NCI-H1417 (cell line): ENCODE measurements around the gene ELFN2.
A peak's percentile ranks its signal among the peaks of the same experiment; 100 is the strongest.

ENCODE experiments used
- DNase-seq, 3 experiments: peaks; one replicate each; lab custom pipeline; 2025; lab: John Stamatoyannopoulos, UW

The ELFN2 gene

DNA sequence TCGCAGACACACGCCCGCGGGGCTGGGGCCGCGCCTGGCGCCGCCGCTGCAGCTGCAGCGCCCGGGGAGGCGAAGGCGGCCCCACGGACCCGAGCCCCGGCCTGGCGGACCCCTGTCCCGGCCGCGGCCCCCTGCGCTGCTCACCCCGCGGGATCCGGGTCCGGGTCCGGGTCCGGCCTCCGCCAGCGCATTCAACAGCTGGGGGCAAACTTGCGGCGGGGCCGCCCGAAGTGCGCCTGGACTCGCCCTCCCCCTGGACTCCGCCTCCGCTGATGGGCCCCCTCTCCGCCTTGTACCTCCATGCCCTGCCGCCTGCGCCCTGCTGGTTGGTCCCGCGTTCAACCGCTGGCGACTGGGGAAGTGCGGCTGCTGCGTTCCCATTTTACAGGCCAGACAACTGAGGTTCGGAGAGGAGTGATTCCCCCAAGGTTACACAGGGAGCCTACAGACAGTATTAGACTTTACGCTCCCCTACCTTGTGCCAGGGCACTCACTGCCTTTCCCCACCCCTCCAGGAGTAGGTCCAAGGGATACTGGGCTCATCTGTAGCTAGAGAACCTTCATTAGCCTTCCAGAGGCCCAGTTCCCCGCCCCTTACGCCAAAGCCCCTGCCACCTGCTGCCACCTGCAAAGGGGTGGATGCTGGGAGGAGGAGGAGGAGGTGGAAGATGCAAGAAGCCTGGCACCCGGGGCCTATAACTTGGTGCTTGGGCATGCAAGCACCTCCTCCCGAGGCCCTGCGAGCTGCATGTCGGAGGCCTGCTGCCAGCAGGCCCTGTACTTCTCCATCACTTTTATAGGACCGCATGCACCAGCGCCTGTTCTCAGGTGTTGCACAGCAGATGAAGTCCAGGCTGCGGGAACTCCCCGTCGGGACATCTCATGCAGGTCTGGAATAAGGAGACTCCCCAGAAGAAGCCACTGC, 694 bp upstream of the ELFN2 start:
- DNase-seq: no peak

DNA sequence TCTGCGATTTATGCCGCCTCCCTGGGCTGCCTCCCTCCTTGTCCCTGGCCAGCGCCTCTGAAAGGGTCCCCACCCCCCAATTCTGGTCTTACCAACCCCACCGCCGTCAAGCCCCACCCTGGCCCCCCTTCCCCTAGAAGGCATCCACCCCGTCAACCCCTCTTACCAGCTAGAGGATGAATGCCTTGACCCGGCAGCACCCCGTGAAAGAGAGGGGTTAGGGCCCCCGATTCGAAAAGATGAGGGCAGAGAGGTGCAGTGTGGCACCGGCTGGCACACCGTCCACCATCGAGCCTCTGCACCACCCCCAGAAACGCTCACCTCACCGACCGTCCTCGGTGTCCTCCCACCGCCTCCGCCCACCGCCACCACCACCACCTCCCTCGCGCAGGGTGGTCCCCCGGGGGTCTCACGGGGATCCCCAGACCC, 559 bp downstream of the ELFN2 start:
- DNase-seq: no peak

DNA sequence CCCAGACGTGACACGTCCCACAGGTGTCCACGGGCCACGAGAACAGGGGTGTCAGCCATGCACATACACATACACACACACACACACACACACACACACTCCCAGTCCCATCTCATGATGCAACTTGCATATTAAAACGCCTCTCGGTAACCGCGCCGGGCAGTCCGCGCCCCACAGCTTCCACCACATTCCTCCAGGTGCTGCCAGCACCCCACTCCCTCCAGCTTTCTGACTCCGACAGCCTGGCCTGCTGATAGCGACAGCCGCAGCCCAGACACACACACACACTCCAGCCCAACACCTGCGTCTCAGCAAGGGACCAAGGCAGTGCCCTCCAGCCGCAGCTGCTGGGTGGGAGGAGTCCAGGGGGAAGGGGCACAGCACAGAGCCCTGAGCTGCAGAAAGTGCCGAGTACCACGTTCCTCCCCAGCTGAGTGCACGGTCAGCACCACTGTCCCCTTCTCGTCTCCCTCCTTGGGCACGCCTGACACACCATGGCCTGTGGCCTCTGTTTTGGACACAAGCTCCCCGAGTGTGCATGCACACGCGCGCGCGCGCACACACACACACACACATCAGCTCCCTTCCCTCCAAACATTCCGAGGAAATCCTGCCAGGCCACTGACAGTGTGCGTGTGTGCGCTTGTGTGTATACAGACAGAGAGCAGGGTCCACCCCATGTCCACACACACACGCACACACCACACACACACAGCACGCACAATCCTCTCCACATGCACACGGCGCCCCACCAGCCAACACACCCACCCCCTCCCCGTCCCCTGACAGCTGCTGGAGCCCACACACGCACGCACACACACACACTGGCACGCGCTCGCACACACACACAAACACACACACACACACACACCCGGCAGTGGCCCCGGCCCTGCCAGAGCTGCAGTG, 1.2 kb downstream of the ELFN2 start:
- peak; percentile 30 to 81 (median 45) for DNase-seq

DNA sequence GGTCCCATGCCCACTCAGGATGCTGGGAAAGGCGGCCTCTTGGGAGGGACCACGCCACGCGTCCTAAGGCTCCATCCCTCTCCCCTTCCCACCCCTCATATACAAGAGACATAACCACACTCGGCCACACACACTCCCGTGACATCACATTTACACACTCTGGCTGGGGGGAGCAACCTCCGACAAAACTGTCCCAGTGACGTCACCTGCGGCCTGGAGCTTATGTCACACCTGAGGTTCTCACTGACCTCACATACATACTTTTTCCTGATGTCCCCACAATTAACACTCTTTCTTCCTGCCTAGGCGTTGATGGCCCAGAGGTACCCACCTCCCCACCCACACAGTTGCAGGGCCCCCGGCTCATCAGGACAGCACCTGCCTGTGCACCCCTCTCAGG, 1.9 kb downstream of the ELFN2 start:
- DNase-seq: no peak

DNA sequence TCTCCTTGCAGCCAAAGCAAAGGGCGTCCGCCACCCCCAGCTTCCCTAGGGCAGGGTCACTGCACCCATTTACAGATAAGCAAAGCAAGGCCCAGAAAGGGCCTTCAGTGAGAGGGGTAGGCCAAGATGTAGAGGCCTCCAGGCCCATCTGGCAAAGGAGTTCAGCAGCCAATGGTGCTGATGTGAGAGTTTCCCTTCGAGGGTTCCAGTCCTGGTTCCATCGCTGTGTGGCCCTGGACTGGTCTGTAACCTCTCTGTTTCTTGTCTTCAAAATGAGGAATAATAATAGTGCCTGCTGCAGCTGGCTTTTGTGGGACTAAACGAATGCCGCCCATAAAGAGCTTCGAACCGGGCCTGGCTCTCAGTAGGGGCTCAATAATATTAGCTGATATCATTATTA, 4.0 kb downstream of the ELFN2 start:
- DNase-seq: no peak

DNA sequence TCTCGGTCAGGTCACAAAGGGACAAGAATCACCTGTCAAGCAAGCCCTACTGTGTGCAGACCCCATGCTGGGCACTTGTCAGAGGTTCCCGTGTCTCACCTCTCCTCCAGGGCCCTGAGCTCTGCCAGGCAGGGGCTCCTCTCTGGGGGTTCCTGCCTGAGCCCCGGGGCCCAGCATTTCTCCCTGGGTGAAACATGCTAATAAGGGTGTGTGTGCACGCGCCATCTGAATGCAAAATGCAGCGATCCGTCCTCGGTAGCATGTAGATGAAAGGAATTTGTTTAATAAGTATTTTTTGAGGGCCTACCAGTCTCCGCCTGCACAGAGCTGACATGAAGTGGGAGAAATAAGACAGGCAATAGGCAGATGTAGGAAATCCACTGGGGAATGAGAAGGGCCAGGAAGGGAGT, 5.8 kb downstream of the ELFN2 start:
- DNase-seq: no peak

DNA sequence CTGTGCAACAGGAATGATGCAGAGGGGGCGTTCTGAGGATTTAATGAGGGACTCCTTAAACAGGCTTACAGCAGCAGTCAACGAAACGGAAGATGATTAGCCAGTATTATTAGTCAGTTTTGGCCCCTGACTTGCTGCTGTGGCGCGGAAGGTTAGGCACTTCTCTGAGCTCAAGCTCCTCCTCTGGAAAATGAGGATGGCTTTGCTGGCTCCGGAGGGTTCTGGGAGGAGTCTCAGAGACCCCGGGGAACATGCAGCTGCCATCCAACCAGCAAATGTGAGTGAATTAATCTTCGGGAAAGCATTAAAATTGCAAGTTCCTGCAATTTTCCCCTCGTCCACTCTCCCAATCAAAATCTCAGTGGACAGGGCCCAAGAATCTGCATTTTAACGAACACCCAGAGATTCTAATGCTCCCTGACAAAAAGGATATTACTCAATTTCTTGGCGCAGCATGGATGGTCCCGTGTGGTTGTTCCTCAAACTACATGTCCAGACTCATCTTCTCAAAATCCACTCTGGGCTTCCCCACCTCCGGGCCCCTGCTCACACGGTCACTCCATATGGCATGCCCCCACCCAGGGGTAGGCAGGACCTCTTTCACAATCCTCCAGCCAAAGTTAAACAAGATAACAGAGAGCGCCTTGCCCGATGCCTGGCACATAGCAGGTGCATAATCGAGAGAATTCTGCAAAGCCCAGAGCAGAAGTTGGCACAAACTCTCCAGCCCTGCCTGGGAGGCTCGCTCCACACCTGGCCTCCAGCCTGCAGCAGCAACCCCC, 6.4 kb downstream of the ELFN2 start:
- no peak for DNase-seq

DNA sequence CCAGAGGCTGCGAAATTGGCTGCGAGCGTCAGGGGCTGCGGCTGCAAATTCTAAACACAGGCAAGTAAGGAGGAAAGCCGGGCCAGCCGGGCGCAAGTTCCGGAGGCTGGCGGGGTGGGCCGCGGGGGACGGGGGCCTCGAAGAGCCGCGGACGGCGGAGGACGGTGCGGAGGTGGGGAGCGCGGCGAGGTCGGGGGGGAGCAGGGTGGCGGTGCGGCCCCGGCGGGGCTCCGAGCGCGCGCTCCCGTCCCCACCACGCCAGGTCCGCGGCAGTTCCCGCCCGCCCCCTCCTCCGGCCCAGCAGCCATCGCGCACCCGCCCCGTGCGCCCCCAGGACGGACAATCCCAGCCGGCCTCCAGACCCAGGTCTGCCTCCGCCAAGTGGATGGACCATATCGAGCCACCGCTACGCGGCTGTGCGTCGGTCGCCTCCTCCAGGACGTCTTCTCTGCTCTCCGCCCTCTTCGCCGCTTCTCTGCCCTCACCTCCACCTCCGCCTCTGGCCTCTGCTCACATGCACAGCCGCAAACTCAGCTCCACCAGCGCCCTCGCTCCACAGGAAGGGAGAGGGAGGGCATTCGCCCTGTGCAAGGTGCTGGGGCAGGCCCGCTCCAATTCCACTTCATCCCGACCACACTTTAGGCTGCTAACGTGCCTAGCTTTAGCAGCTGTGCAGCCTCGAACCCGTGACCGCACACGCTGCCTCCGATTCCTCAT, 7.2 kb downstream of the ELFN2 start:
- DNase-seq: no peak

DNA sequence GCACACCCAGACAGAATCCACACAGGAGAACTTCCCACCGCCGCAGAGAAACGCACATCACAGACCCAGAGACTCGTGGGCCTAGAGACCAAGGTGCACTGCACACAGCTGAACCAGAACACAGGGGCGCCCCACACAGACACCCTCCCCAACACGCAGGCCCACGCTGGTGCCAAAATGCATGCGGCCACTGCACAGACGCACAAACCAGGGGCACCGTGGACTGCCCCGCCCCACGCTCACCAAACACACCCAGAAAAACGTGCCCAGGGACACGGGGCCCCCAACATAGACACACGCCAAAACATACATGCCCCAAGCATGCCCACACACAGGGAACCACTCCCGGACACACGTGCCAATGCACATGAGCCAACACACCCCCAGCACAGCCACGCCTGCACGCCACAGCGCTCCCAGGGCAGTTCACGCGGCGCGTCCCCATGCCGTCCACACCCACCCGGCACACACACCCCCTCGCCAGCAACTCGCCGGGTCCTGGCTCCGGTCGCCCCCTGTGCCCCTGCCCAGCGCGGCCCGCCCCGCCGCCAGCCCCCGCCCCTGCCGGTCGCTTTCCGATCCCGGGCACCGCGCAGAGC, 7.8 kb downstream of the ELFN2 start:
- peak in 1 of 3 experiments; percentile 4 for DNase-seq

DNA sequence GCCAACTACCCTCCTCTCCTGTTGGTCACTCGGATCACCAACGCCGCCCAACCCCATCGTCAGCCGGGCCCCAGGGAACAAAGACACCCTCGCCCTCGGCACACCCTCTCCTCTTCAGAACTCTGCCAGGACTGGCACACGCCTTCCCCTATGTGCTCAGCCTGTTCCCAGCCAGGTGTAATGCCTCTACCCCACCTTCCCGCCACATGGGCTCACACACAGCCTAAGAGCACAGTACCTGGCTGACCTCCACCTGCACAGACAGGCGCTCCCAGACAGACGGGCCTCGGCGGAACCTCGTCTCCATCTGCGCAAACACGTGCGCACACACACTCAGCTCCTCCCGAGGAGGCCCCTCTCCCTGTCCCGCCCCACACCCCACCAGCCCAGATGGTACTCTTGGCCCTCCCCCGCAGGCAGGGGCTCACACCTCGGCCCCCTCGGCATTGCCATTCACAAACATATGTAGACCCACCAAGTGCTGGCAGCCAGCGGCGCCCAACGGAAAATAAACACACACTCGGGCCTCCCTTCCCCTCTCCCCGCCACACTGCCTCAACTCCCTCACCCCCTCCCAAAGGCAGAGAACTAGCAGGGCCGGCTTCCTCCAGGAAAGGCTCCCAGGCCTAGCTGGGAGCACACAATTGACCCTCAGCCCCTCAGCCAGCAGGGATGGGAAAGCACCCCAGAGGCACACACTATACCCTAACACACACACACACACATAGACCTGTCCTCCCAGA, 8.5 kb downstream of the ELFN2 start:
- DNase-seq: peak in 1 of 3 experiments; percentile 7

DNA sequence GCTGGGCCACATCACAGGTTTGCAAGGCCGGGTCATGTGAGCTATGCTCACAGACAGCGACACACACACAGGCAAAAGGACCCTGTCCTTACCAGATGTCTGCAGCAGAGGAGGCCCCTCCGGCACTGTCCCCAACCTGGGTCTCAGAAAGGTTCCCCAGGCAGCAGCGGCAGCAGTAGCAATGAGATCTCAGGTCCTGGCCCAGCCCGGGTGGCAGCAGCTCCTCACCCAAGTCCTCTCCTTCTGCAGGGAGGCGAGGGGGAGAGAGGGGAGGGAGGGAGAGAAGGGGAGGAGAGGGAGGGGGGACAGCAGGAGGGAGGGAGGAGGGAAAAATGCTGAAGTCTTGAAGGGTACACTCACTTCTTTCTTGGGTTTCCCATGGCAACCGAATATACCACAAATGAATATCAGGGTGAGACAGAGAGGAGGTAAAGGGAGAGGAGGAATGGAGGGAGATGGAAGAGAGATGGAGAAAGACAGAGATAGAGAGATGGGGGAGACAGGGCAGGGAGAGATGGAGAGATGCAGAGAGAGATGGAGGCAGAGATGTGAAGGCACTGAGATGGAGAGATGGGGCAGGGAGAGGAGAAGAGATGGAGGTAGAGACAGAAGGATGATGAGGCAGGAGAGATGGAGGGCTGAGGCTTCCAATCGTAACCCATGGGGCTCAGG, 9.5 kb downstream of the ELFN2 start:
- no peak for DNase-seq

DNA sequence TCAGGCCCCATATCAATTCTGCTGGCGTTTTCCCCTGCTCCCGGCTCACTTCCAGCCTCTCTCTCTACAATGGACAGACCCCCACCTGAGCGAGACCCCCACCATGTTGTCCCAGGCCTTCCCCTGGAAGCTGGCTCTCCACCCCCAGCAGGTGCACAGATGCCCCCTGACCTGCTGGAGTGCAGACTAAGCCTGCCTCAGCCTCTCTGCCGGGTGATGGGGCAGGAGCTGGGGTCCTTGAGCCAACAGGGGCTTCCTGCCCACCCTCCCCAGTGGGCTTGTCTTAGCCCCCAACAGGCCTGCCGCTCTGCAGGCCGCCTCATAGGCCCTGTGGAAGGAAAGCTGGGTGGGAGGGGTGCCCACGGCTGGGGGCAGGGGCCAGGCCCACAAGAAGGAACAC, 10.0 kb downstream of the ELFN2 start:
- DNase-seq: no peak

DNA sequence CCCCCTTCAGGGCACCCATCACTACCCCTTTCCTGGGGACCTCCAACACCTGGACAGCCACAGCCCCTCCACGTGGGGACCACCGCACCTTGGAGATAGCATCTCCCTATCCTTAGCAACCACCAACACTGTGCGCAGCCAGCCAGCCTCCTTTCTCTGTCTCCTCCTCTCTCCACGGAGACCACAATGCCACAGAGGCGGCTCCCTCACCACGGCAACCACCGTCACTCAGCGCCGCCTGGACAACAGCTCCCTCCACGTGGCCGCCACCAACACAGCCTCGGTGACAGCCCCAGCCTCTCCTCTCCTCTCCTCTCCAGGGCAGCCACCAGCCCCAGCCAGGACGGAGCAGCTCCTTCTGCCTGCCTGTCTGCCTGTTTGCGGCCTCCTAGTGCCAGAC, 10.5 kb downstream of the ELFN2 start:
- peak; percentile 41 to 70 (median 57) for DNase-seq

DNA sequence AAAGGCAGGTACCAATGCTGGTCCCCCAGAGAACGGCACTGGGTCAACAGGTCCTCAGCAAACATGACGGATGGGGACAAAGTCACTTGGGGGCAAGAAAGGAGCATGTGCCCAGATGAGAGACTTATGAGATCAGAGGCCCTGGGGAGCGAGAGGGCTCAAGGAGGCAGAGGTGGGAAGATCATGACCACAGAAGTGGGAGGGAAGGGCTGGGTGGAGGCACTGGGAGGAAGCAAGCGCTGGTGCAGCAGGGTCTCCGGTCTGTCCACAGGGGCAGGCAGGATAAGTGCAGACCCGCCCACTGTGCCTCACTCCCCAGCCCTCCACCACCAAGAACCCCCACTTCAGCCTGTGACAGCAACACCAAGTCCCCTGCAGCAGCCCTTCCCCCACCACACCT, 10.9 kb downstream of the ELFN2 start:
- DNase-seq: no peak

DNA sequence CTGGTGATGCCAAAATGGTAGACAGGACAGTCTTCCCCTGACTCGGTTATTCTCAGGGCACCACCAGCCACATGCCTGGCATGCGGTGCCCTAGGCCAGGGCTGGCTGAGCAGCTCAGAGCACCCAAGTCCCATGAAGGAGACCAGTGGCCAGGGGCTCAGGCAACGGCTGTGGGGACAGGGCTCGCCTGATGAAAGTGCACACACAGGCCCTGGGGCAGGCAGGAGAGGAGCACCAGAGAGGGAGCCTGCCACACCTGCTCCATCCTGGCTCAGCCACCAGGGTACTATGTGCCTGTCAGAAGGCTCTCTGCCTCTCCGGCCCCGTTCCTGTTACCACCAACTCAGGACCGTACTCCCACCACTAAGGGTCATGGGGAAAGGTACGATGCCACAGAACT, 12.1 kb downstream of the ELFN2 start:
- no peak for DNase-seq

DNA sequence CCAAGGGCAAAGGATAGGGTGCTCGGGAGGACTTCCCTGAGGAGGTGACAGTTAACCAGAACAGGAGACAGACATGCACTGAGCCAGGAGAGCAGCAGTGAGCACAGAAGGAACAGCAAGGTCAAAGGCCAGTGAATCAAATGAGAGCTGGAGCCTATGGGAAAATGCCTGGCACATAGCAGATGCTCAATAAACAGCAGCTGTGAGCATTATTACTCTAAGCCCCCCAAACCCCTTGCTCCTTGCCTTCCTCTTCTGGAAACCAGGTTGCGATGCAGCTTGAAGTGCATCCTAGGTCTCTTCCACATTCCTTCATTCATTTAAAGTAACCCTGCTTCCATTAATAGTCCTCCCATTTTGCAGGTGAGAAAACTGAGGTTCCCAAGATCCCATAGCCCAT, 13.0 kb downstream of the ELFN2 start:
- DNase-seq: no peak

DNA sequence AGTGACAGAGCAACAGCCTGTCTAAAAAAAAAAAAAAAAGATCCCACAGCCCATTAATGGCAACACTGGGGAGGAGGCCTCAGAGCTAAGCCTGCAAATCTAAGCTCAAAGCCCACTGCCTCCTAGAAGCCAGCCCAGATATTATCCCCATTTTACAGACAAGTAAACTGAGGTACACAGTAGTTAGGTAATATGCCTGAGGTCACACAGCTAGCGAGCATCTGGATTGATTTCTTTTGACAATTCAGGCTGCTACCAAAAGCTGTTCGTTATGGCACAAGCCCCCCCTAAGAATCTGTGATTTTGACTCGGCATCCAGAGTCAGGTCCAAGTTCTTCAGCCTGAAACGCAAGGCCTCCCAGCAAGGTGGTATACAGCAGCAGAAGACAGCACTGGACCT, 13.7 kb downstream of the ELFN2 start:
- DNase-seq: no peak

DNA sequence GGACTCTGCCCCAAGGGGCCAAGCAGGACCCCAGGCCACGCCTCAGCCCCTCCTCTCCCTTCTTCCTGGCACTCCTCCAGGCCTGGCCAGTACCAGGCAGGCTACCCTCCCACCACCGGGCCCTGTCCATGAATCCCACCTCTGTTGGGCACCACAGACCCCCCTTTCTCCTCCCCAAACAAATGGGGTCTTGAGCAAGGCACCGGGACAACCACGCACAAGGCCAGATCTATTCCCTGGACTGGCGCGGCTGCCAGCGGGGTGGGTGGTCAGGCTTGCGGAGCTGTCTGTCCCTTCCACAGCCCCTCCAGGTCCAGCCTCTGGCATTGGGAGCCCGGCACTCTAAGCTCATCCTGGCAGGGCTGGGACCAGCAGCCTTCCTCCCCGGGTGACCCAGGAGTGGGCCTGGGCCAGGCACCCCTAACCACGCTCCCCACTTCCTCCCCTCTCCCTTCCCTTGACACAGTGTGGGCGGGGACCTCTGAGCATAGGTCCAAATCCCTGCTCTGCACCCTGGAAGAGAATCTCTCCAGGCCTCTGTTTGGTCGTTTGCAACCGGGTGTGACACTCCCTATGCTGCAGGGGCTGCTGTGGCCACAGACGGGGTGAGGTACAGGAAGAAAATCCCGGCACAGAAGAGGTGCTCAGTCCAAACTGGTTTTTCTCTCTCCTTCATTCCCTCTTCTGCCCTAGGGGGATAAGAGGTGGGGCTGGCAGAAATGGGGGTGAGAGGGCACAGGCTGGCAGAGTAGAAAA, 14.6 kb downstream of the ELFN2 start:
- DNase-seq: peak in 1 of 3 experiments; percentile 8

DNA sequence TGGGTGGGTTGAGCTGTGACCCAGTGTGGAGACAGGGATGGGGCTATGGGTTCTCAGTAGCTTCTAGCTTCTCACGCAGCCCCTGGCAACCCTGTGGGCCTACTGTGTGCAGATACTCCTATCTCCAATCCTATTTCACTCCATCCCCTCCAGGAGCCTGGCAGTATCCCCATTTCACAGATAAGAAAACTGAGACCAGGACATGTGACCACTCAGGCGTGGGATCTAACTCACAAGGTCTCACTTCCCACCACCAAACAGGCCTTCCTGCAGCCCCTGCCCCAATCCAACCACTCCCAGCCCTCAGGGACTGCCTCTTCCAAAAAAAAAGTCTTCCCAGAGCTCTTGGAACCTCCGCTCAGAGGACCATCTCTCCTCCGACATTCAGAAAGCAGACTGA, 15.6 kb downstream of the ELFN2 start:
- DNase-seq: no peak
